ENCODE results near the gene BAIAP2. TPM values are rescaled to one million over a fixed set of nuclear protein-coding genes. Genes with fewer than 3 reads are reported as not detected.

The BAIAP2 gene
- total RNA-seq, 3 donors from 2014 or later: 21.0 to 47.0 (median 37.6) TPM

GRCh38 chr17:81125573-81126081 is 90.7 kb downstream of the BAIAP2 start:
- Histone ChIP-seq H3K36me3 (no peaks in the 10 kb centered on the region), H3K4me1 (no peaks in the 10 kb centered on the region), H3K9me3 (no peaks in the 10 kb centered on the region), H3K4me3 (no peak overlapping the region), H3K27me3 (peaks cover 0 to 5% of the 10 kb centered on the region in 2 donors), H3K27ac (no peak overlapping the region)
- intact Hi-C loops (cut with DNase I; ENCODE audit: low total_unique reads): no loop called here
- DNase-seq (ENCODE audit: low spot score in 2 of 2): no peak
- TF ChIP-seq POLR2AphosphoS5 (IDR thresholded peaks at IDR 0.05): no peak

GRCh38 chr17:81126281-81127132 is 91.6 kb downstream of the BAIAP2 start:
- intact Hi-C loops (cut with DNase I; ENCODE audit: low total_unique reads): no loop called here
- no peak for DNase-seq (ENCODE audit: low spot score in 2 of 2)
- Histone ChIP-seq H3K27ac (no peak overlapping the region), H3K9me3 (no peaks in the 10 kb centered on the region), H3K27me3 (peaks cover 0 to 5% of the 10 kb centered on the region in 2 donors), H3K4me1 (no peaks in the 10 kb centered on the region), H3K36me3 (no peaks in the 10 kb centered on the region), H3K4me3 (no peak overlapping the region)
- TF ChIP-seq POLR2A (IDR thresholded peaks at IDR 0.05): no peak
- no peak for TF ChIP-seq CTCF (IDR thresholded peaks at IDR 0.05)
- no peak for TF ChIP-seq POLR2AphosphoS5 (IDR thresholded peaks at IDR 0.05)

- no peak for DNase-seq (ENCODE audit: low spot score in 2 of 2)
- no peak overlapping the region for H3K4me3 ChIP-seq
- TF ChIP-seq CTCF (IDR thresholded peaks at IDR 0.05) (no peak), POLR2AphosphoS5 (IDR thresholded peaks at IDR 0.05) (no peak), POLR2A (IDR thresholded peaks at IDR 0.05) (no peak)
- H3K9me3 ChIP-seq: no peaks in the 10 kb centered on the region
- peaks cover 0 to 5% of the 10 kb centered on the region in 2 donors for H3K27me3 ChIP-seq
- H3K36me3 ChIP-seq: no peaks in the 10 kb centered on the region
- intact Hi-C loops (cut with DNase I; ENCODE audit: low total_unique reads): no loop called here
- no peaks in the 10 kb centered on the region for H3K4me1 ChIP-seq
- H3K27ac ChIP-seq: no peak overlapping the region
Observed at GRCh38 chr17:81127133-81127455, 92.1 kb downstream of the BAIAP2 start.

- H3K9me3 ChIP-seq: no peaks in the 10 kb centered on the region
- intact Hi-C loops (cut with DNase I; ENCODE audit: low total_unique reads): no loop called here
- H3K4me1 ChIP-seq: no peaks in the 10 kb centered on the region
- H3K27me3 ChIP-seq: peaks cover 0 to 5% of the 10 kb centered on the region in 2 donors
- no peaks in the 10 kb centered on the region for H3K36me3 ChIP-seq
- TF ChIP-seq POLR2AphosphoS5 (IDR thresholded peaks at IDR 0.05) (no peak), CTCF (IDR thresholded peaks at IDR 0.05) (no peak), POLR2A (IDR thresholded peaks at IDR 0.05) (no peak)
- H3K27ac ChIP-seq: no peak overlapping the region
- DNase-seq (ENCODE audit: low spot score in 2 of 2): no peak
- no peak overlapping the region for H3K4me3 ChIP-seq
Observed at GRCh38 chr17:81127526-81128177, 92.7 kb downstream of the BAIAP2 start.

GRCh38 chr17:81128338-81128737 is 93.4 kb downstream of the BAIAP2 start:
- Histone ChIP-seq H3K4me1 (no peaks in the 10 kb centered on the region), H3K4me3 (no peak overlapping the region), H3K27me3 (peaks cover 0 to 5% of the 10 kb centered on the region in 2 donors), H3K36me3 (no peaks in the 10 kb centered on the region), H3K9me3 (no peaks in the 10 kb centered on the region), H3K27ac (no peak overlapping the region)
- intact Hi-C loops (cut with DNase I; ENCODE audit: low total_unique reads): no loop called here
- TF ChIP-seq POLR2AphosphoS5 (IDR thresholded peaks at IDR 0.05) (no peak), POLR2A (IDR thresholded peaks at IDR 0.05) (no peak)
- no peak for DNase-seq (ENCODE audit: low spot score in 2 of 2)

- intact Hi-C loops (cut with DNase I; ENCODE audit: low total_unique reads): no loop called here
- Histone ChIP-seq H3K27me3 (peaks cover 0 to 2% of the 10 kb centered on the region in 2 donors), H3K4me1 (no peaks in the 10 kb centered on the region), H3K4me3 (no peak overlapping the region), H3K27ac (no peak overlapping the region), H3K9me3 (no peaks in the 10 kb centered on the region), H3K36me3 (no peaks in the 10 kb centered on the region)
- TF ChIP-seq POLR2AphosphoS5 (IDR thresholded peaks at IDR 0.05): no peak
- no peak for TF ChIP-seq POLR2A (IDR thresholded peaks at IDR 0.05)
- no peak for DNase-seq (ENCODE audit: low spot score in 2 of 2)
Observed at GRCh38 chr17:81128774-81129173, 93.8 kb downstream of the BAIAP2 start.

All from breast epithelium (tissue), 4 donors.